Posterior cingulate gyrus (tissue), 11 donors: ENCODE data around the gene FSTL4.

ENCODE experiments used
- DNase-seq, 10 donors: peaks; one replicate each; pipeline versions ENCODE4 v3.0.0 to v3.0.0-alpha.2; 2020 to 2021; ENCODE audit warnings: mixed read lengths in 3 of 10
- intact Hi-C: fragments of 100-400 bp; cut with DNase I; formaldehyde crosslinking; loops from one replicate; pipeline ENCODE4 v1.15.1; 2023

Gene FSTL4

GRCh38 chr5:133293960-133294359 is 318.4 kb downstream of the FSTL4 start:
- DNase-seq: peak in 1 of 10 donors; percentile 29
- intact Hi-C loops: no loop called here

- intact Hi-C loops: no loop called here
- DNase-seq: no peak
Measured at GRCh38 chr5:133292300-133292699, 320.0 kb downstream of the FSTL4 start.

GRCh38 chr5:133291524-133291923 is 320.8 kb downstream of the FSTL4 start:
- no peak for DNase-seq
- intact Hi-C loops: no loop called here

- DNase-seq: no peak
- intact Hi-C loops: no loop called here
Measured at GRCh38 chr5:133290669-133291240, 321.6 kb downstream of the FSTL4 start.

- DNase-seq: peak in 2 of 10 donors; percentile 15 to 29
- intact Hi-C loops: no loop called here
Measured at GRCh38 chr5:133289686-133290367, 322.5 kb downstream of the FSTL4 start.

- peak in 6 of 10 donors; percentile 27 to 80 (median 40) for DNase-seq
- intact Hi-C loops: loop anchor here (1.0 kb wide), 1 partner anchor 176 kb away; no protein-coding TSS in a partner anchor
Measured at GRCh38 chr5:133287500-133287899, 324.8 kb downstream of the FSTL4 start.

GRCh38 chr5:133286483-133286882 is 325.9 kb downstream of the FSTL4 start:
- no peak for DNase-seq
- intact Hi-C loops: no loop called here

GRCh38 chr5:133285583-133286021 is 326.7 kb downstream of the FSTL4 start:
- intact Hi-C loops: no loop called here
- DNase-seq: no peak

- intact Hi-C loops: no loop called here
- DNase-seq: no peak
Measured at GRCh38 chr5:133284306-133284705, 328.0 kb downstream of the FSTL4 start.

GRCh38 chr5:133278317-133278716 is 334.0 kb downstream of the FSTL4 start:
- intact Hi-C loops: no loop called here
- DNase-seq: peak in 1 of 10 donors; percentile 19

- peak in 1 of 10 donors; percentile 10 for DNase-seq
- intact Hi-C loops: no loop called here
Measured at GRCh38 chr5:133277744-133278143, 334.6 kb downstream of the FSTL4 start.

GRCh38 chr5:133276171-133276570 is 336.2 kb downstream of the FSTL4 start:
- intact Hi-C loops: no loop called here
- DNase-seq: no peak

- intact Hi-C loops: no loop called here
- no peak for DNase-seq
Measured at GRCh38 chr5:133275631-133276030, 336.7 kb downstream of the FSTL4 start.

- intact Hi-C loops: no loop called here
- no peak for DNase-seq
Measured at GRCh38 chr5:133274597-133274935, 337.8 kb downstream of the FSTL4 start.

GRCh38 chr5:133273661-133274596 is 338.4 kb downstream of the FSTL4 start:
- peak in 1 of 10 donors; percentile 20 for DNase-seq
- intact Hi-C loops: no loop called here

- intact Hi-C loops: no loop called here
- no peak for DNase-seq
Measured at GRCh38 chr5:133272345-133272744, 340.0 kb downstream of the FSTL4 start.

- DNase-seq: no peak
Measured at GRCh38 chr5:133271606-133272005, 340.7 kb downstream of the FSTL4 start.

GRCh38 chr5:133269691-133270090 is 342.6 kb downstream of the FSTL4 start:
- no peak for DNase-seq
- intact Hi-C loops: no loop called here

More at GRCh38 chr5:133271606-133272005, 340.7 kb downstream of the FSTL4 start:
- intact Hi-C loops: no loop called here

- no peak for DNase-seq
- intact Hi-C loops: no loop called here
Measured at GRCh38 chr5:133267601-133268000, 344.7 kb downstream of the FSTL4 start.

- intact Hi-C loops: no loop called here
Measured at GRCh38 chr5:133266966-133267365, 345.4 kb downstream of the FSTL4 start.

GRCh38 chr5:133266527-133266878 is 345.8 kb downstream of the FSTL4 start:
- intact Hi-C loops: no loop called here
- DNase-seq: no peak

More at GRCh38 chr5:133266966-133267365, 345.4 kb downstream of the FSTL4 start:
- DNase-seq: no peak
